Measurements from ENCODE around the gene PFKFB2.
A peak's percentile ranks its signal among the peaks of the same experiment; 100 is the strongest.

The PFKFB2 gene

DNA sequence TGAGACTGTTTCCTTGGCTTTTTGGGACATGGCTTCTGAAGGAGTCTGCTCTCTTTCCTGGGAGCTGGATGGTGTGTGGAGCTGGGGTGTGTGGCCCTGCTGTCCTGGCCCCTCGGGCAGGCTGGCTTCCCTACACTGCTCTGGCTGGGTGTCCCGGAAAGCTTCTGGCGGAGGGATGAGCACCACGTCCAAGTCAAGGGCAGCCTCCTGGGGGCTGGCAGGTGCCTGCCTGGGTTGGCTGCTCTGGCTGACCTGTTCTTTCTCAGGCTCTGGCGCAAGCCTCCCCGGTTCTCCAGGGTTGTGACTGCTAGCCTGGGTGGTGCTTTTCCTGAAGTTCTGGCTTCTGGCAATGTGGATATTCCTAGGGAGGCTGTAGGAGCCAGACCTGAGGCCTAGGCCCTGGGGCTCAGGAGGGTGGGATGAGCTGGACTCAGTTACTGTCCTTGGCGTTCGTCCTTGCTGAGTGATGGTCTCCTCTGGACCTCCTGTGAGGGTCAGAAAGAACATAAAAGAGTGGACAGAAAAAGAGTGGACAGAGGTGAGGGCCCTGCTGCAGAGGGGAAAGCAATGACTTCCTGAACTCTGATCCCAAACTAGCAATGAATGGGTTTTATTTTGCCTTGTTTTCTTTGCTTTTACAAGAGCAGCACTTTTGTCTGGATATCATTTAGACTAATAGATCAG is 29.9 kb upstream of the PFKFB2 start:
- DNase-seq = no peak

DNA sequence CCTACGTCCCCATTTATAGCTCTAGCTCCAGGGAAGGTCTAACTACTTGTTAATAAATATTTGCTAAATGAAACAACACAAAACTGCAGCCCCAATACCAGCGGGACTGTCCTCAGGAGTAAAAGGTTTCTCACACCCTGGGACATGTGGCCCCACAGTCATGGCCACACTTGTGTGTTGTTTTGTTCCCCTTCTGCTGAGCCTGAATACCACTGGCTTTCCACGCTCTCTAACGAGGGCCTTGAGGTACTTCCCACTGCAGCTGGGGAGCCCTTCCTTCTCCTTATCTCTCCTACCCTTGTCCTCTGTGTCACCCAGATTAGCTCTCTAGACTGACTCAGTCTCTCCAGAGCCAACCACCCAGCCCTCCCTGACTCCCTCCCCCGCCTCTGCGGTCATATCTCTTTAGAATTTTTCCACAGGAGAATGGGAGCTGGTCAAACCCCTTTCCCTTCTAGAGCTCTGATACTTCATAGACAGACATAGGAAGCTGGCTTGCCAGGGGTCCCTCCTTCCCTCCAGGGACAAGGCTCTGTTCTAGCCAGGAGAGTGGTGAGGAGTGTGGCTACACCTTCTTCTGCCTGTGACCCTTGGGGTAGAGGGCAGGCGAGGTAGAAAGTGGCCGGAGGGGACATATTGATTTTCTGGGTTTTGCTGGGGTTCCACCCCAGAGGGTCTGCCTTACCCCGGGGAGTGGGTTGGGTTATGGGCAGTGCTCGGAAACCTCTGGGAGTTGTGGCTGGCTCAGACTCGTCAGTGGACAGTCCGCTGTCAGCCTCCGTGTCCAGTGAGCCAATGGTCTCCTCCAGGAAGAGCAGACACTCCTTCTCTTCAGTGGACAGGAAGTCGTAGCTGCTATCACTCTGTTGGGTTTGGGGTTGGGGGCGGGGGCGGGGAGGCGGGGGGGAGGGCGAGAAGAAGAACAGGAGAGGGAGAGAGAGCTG is 28.6 kb upstream of the PFKFB2 start:
- no peak for DNase-seq

DNA sequence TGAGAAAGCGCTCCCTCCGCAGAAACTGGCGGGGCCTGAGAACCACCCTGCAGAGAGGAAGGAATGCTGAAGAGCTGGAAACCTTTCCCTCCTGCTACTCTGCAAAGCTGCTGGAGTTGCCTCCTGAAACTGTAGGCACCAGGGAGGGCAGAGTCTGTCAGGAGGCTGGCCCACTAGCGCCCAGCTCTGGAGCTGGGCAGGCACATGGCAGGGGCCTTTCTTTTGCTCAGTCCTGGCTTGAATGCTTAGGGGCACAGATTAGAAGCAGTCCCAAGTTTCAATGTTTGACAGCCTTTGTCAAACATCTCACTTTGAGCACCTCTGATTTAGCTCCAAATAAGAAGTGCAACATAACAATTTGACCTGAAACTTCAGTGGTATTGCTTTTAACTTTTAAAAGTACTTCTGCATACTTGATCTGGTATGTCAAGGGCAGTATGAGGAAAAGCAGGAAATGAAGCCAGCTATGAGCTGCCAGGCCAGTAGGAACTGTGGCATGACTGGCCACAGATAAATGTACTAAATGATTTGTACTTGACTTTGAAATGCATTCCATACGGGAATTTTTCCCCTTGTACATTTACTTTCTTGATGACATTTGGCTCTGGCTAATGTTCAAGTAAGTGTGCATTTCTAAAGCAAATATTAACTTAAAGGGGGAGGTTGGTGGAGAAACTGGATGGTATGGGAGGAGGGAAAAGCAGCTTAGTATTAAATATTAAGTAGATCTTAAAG is 27.8 kb upstream of the PFKFB2 start:
- no peak for DNase-seq

DNA sequence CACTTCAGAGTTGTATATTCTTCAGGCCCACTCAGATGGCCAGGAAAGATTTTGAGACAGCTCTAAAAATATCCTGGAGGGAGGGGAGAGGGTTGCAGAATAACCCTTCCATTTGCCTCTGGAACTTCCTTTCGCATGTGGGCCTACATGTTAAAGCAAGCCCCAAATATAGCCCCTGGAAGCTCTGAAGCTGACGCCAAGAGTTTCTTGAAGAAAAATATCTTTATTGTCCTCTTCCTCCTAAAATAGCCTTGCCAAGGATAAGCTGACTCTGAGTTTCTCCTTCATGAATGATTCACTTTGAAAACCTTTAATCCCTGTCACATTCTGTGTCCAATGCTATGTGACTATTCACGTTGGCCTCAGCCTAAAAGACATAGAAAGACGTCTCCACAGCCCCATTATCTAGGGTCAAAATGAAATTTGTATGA is 27.0 kb upstream of the PFKFB2 start:
- no peak for DNase-seq

DNA sequence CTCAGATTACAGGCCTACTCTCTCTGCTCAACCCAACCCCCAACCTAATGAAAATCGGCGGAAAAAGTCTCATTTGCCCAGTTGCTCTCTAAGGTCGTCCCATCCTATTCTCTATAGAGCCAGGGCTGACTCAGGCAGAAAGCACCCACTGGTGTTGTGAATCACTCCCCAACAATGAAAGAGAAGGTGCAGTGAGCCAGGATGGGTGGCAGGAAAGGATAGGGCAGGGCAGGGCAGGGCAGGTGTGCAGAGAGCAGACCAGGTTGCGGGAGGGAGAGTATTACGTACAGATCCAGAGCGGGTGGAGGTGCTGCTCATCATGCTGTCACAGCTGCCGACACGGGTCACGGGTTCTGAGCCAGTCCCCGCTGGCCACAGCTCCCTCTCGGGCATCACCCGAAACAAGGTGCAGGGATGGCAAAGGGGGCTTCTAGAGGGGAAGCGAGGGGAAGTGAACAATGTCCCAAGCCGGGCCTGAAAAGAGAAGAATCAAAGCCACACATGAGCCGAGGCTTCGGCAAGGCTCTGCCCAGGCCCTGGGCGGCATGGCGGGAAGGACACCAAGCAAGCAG is 25.8 kb upstream of the PFKFB2 start:
- no peak for DNase-seq

DNA sequence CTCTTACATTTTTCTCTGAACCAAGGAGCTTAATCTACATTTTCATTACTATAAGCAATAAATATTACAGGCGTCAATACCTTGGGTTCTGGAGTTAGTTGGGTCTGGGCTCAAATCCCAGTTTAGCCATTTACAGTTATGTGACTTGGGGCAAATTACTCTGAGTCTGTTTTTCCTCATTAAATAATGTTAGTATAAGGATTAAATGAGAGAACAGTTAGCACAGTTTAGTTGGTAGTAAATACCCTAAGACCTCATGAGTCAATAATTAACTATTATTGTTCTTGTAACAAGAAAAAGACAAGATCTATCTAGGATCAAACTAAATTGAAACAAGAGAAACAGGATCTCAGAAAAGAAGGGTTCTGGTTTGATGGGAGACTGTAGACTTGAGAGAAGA is 25.2 kb upstream of the PFKFB2 start:
- DNase-seq = no peak

DNA sequence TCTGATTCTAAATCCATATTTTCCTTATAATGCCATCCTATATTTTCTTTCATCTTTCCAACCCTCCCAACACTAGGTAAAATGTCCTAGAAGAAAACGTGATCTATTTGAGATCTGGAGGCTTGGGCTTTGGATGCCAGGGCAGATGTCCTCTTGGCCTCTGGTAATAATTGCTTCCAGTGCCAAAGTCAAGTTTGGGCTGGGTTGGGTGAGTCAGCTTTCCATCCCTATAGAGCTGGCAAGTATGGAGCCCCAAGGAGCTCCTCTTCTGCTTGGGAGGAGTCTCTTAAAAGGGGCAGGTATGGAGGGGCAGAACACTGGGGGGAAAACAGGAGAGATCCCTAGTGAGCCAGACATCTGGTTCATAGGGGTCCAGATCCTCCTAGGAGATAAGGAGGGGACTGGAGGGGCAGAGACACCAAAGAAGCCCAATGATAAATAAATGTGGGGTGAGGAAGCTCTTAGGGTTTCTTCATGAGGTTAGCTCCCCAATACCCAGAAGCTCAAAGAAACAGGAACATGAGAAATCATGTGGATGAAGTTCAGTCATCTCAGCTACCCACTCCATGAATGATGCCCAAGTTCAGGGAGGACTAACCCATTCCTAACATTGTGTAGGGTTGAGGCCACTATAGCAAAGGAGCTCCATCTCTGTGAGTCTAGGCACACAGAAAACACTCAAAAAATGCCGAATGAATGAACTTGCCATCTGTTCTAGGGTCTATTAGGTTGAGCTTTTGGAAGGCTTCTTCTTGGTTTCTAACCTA is 24.0 kb upstream of the PFKFB2 start:
- no peak for DNase-seq

DNA sequence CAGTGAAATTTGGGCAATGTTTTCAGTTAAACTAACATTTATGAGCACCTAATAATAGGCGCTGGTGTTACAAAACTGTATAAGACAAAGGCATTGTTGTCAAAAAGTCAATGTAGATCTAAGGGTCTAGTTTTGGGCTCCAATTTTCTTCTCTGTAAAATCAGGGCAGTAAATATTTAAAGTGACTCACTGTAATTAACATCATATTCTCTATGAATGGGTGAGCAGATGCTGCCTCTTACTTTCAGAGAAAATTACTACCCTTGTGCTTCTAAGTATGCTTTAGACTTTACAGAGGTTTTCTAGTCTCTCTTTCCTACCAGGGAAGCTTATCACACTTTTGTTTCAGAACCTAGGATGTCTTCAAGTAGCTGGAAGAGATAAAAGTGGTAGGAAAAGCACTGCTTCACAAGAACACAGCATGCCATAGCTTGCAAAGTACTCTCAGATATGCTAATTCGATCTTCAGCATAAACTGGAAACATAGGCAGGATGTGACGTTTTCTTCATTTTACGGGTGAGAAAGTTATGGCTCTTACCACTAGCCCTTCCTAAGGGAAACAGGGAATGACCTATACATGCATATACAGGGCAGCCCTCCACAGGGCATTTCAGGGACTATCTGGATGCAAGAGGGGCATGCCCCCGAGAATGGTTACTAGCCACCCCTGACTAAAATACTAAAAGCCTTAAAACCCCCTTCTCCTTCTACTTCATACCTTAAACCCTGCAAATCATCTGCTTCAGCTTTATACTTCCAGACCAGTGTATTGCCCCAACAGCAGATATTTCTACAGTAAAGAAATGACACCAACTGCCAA is 23.2 kb upstream of the PFKFB2 start:
- no peak for DNase-seq

DNA sequence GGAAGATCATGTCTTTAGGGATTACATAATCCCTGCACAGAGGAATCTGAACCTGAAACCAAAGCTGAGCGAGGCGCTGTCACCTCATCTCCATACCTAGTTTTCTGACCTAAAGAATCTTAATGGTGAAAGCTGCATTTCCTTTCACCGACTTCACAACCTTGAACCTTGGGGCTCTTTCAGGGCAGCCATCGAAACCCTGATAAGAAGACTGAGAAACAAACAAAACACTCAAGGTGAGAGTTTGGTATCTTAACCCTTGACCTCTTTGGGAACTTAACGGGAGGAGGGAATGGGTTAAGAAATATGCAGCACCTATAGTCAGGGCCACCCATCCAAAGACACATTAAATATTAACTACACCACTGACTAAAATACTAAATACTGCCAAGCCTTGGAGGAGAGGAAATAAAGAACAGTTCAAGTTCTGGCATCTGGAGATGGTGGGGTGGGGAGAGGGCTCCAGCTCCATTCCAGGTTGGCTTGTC is 22.5 kb upstream of the PFKFB2 start:
- no peak for DNase-seq

DNA sequence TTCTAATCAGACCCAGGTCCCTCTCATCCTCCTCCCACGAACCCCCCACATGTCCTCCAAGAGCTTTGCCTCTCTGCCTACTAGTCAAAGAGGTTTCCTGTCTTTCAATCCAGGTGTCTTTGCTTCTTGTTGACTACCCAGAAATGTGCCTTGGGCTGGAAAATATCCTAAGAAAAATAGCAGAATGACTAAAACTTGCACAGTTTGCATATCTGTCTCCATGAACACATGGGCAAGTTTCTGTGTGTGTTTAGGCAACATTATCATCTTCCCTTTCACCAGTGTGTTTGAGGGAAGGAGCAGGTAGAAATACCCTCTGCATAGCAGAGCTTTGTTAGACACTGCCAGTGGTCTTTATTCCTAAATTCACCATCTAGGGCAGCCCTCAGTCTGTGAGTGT is 22.1 kb upstream of the PFKFB2 start:
- DNase-seq = no peak

DNA sequence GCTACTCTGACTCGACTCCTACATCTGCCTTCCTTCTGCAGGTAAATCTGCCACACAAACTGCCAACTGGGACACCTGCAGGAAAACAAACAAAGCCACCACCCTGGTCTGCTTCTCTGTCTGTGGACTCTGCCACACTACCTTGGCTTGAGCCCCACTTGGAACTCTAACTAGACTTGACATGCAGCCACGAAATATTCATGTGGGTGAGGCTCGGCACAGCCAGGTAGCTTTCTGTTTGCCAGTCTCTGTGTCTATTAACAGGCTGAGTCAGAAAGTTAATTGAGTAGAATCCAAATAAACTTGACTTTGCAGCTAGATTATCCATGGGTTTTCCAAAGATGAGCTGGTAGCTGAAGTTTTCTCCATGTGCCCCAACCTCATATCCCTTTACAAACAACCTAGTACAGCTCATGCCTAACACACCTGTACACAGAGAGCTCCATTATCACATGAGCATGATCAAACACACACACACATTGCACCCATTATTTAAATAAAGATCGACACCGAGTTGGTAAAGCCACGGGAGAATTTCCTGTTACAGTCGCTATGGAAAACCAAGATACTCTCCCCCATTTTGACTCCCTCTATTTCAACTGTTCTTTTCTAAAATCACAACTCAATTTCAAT is 21.3 kb upstream of the PFKFB2 start:
- DNase-seq = no peak

DNA sequence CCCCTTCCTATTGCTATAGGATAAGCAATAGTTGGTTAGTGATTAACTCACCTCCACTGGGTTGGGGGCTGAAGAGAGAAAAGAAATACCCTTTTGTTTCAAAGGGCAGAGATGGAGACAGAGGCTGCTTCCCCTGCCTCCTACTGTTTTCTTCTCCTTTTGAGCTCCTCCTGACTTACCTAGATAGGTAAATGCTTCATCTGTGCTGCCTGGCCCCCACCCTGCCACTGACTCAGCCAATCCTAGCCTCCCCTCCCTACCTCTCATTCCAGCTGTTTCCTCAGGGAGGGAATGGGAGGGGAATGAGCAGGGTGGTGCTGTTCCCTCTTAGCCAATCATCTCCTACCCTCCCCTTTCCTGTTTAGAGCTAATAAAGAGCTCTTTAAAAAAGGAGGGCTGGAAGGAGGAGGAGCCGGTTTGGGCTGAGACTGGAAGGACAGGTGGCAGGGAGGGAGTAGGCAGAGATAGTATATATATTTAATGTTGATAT is 20.5 kb upstream of the PFKFB2 start, which contains the start of gene C1orf116:
TSS of gene C1orf116 (minus strand) at position 229 of the 490 bp plus-strand sequence. CDS start 5,158 bp downstream, outside the sequence.
- peak in 1 of 2 experiments; percentile 22 for DNase-seq

DNA sequence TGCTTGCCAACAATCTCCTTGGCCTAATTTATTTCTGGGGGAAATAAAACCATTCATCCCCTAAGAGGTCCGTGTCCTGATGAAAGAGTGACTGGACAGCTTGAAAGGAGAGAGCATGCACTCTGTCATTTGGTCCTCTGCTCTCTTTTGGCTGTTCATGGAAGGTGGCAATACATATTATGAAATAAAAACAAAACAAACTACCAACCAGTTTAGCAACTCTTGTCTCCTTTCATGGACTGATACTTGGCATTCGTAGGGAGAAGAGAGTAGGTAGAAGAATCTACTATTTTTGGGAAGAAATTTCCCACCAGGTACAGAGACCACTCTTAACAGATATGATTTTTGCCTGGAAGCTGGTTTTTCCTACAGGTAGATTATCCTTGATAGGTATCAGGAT is 19.8 kb upstream of the PFKFB2 start:
- no peak for DNase-seq

DNA sequence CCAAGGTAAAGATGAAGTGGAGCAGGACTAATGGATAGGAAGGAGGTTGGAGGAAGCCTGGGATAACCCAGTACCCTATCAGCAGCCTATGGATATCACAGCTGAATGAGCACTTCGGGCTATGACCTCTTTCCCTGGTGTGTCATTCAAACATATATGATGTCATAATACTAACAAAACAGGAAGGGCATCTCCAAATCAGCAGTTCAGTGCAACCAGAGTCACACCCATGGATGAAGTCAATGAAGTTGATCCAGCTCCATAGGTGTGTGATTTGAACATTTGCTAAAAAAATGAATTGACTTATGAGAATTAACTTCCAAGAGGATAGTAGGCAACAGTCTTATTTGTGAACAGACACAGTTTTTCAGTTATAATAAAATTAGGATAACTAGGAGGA is 18.9 kb upstream of the PFKFB2 start:
- no peak for DNase-seq

DNA sequence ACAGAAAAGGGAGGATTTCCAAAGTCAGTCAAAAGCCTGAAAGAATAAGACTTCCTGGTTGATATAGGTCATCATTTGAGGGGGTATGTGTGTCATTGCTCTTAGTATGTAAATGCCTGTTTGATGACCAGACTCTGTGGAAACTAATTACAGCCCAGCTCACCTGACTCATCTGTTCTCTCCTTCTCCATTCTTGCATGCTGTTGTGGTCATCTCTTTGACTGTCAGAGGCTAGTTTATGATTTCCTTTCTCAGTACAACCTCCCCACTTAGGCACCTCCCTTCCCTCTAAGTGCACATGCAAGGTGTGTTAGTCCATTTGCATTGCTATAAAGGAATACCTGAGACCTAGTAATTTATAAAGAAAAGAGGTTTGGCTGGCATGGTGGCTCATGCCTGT is 18.1 kb upstream of the PFKFB2 start:
- no peak for DNase-seq

DNA sequence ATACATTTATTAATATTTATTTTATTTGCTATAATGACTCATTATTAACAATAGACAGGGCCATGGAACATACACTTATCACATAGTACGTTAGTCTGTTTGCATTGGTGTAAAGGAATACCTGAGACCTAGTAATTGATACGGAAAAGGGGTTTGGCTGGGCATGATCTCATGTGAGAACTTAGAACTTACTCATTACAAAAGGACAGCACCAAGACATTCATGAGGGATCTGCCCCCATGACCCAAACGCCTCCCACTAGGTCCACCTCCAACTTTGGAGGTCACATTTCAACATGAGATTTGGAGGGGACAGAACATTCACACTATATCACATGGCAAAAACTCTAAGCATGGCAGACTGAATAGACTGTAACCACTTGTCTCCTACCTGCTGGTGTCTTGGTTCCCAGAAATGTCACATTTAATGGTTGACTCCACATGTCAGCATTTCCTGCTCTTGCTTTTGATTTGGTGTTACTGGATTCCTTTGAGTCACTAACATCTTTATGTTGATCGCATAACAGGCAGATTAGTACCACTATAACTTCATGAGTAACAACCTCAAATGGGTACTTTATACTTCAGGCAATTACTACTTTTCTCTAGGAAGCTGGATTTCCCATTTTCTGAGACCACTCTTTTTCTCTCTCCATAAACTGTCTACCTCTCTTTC is 17.1 kb upstream of the PFKFB2 start:
- DNase-seq = no peak

DNA sequence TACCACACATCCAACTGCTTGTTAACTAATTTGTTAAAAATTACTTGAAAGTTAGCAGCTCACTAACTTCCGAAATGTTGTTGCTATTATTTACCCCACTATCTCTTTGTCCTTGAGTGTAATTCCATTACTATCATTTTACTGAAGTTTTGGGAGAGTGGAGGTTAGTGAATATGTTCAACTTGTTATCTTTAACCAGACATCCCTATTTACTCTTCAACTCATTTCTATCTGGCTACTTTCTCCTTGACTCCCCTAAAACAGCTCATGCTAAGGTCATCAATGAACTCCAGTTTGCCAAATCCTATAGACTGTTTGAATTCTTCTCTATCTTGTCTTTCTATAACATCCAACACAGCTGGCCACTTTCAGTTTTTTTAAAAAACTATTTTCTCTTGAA is 16.2 kb upstream of the PFKFB2 start:
- DNase-seq = no peak

DNA sequence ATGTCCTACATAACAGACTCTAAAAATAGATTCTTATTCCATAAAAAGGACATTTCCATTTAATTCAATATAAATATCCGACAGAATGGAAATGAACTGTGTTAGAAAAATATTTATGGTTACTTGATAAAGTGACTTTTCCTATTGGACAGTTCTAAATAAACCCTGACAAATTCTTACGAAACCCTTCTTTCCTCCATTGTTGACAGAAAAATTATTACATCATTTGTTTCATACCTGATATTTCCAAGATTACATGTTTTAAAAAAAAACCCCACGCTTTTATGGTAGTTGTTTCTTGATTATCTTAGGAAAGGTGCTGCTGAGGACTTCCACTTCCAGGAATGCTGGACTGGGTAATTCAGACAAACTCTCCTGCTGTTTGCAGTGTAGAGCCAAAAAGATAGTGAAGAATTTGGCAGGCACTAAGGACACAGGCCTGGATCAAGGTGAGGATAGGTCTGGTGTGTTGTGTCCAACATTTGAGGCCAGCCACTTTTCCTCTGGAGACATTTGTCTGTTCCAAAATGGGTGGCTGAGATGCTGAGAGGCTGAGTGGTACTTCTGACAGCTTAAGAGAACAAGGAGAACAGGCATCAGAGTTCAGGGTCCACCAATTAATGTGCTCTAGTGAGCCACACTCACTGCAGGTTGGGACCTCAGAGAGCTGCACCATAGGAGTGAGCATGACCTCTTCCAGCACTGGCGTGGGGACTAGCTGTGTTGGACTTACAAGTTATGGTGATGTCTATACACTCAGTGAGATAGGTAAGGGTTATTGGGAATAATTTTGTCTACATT is 13.5 kb upstream of the PFKFB2 start:
- DNase-seq = no peak

DNA sequence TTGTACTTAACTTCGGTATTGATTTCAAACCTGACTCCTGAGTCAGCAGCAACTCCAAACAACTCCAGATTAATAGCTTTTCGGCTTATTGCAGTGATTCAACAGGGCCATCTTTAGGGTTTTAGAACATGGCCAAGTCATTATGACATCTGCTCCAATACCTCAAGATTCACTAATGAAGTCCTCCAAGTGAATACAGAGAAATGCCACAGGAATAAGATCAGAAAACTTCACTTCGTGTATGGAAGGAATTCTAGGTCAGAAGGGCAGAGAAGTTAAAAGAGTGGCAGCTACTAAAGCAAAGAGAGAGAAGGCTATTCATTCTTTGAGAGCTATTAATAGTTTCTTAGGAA is 12.9 kb upstream of the PFKFB2 start:
- DNase-seq = no peak
